Neural crest cell (in vitro differentiated cells): ENCODE data around the gene ROBO1. TPM values are rescaled to one million over a fixed set of nuclear protein-coding genes. Genes with fewer than 3 reads are reported as not detected.

Experiments used
- DNase-seq: peaks from one replicate; pipeline ENCODE4 v3.0.0; 2021; ENCODE audit warnings: low read depth, mixed read lengths, low spot score
- H3K27ac Mint-ChIP-seq: one replicate; pipeline ENCODE4 v1.8.0; 2021; ENCODE audit warnings: mild to moderate bottlenecking, mixed read lengths; ENCODE audit not compliant: unreplicated experiment
- H3K27me3 Mint-ChIP-seq: 2 replicates; pipeline ENCODE4 v1.8.0; 2021; ENCODE audit warnings: low read depth, mild to moderate bottlenecking, mixed read lengths
- H3K36me3 Mint-ChIP-seq: 2 replicates; pipeline ENCODE4 v1.8.0; 2021; ENCODE audit warnings: low read depth, mild to moderate bottlenecking, mixed read lengths
- H3K4me1 Mint-ChIP-seq: 2 replicates; pipeline ENCODE4 v1.8.0; 2021; ENCODE audit warnings: mixed read lengths
- H3K4me3 Mint-ChIP-seq: one replicate; pipeline ENCODE4 v1.8.0; 2021; ENCODE audit warnings: mild to moderate bottlenecking, mixed read lengths
- H3K9me3 Mint-ChIP-seq: 2 replicates; pipeline ENCODE4 v1.8.0; 2021; ENCODE audit warnings: mixed read lengths
- CTCF ChIP-seq: fragments of 200-600 bp; sonication (generic); conservative IDR thresholded peaks from 2 replicates; pipeline ENCODE4 v1.5.0; 2021; ENCODE audit warnings: antibody characterized with exemption, mild to moderate bottlenecking
- total RNA-seq: library from RNA; stranded (reverse); gene quantifications from 2 replicates; pipeline ENCODE4 v1.2.1, GENCODE V29; 2021

Gene ROBO1
- total RNA-seq, 1 donor from 2014 or later: 88.7 TPM

DNA sequence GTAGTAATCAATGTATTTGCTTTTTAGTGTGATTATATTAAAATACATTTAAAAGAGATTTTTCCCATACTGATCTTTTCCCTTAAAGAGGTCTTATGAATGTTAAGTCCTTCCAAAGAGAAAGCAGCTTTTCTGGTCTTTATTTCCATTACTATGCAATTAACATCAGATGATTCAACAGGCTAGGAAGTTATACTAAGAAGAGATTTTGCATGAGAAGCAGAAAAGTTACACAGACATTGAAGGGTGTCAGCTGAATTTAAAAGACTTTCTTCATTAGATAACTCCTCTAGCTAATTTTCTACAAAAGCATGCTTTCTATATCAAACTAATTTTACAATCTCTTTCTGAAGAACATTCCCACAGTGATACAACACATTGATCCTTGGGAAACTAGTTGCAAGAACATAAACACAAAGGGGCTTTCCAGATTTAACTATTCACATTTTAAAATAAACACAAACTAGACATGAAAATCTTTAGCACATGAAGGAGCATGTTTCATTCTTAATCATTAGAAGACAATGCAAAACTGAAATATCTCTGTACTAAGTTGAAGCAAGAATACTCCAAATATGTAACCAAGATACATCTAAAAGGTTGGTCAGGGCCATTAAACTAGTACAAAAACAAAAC lies 965.8 kb downstream of the ROBO1 start:
- no peak for DNase-seq
- Mint-ChIP-seq H3K27me3 (no peaks in the 10 kb centered on the region), H3K4me3 (no peak overlapping the region), H3K27ac (no peak overlapping the region), H3K4me1 (peaks cover 32% of the 10 kb centered on the region), H3K9me3 (peaks cover 10% of the 10 kb centered on the region), H3K36me3 (peaks cover 2% of the 10 kb centered on the region)
- TF ChIP-seq CTCF: no peak

DNA sequence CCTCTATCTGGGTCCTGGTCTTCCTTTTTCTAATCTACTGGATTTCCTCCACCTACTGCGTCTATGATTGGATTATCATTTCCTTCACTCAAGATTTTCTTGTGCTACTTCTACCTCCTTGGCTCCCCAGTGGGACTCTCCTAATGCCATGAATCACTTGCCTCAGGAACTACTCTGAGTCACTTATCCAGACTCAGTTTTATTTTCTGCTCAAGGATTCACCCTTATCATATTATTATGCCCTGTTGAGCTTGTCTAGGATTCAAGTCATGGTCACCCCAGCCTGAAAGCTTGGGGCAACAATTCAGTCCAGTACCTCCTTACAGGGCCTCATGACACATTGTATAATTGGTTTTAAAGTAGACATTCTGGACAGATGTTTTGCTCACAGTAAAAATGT lies 968.1 kb downstream of the ROBO1 start:
- H3K27ac Mint-ChIP-seq: no peak overlapping the region
- H3K4me1 Mint-ChIP-seq: peaks cover 32% of the 10 kb centered on the region
- no peaks in the 10 kb centered on the region for H3K27me3 Mint-ChIP-seq
- no peak for DNase-seq
- no peak overlapping the region for H3K4me3 Mint-ChIP-seq
- TF ChIP-seq CTCF: no peak
- H3K9me3 Mint-ChIP-seq: peaks cover 7% of the 10 kb centered on the region
- peaks cover 2% of the 10 kb centered on the region for H3K36me3 Mint-ChIP-seq

DNA sequence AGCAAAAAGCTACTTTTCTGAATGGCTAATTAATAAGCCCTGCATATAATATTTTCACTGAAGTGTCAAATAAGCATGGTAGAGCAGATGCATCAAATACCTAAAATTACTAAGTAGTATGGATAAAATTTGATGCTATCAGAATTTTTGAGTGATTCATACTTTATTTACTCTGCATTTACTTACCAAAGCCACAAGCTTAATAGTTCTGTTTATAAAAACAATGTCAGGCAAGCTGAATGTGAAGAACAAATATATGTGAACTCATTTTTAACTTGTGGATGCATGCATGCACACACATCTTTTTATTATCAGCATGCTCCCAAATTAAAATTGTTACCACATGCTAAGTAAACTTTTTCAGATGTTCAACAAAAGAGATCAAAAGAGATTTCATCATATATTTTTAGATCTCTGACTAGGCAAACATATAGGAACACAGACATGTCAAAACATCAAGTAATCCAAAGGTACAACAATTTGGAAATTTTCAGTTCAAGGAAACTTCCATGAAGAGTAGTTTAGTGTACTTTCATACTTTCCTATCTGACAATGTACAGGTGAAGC lies 969.4 kb downstream of the ROBO1 start:
- Mint-ChIP-seq H3K9me3 (peaks cover 7% of the 10 kb centered on the region), H3K4me1 (peaks cover 19% of the 10 kb centered on the region), H3K4me3 (no peak overlapping the region), H3K27me3 (no peaks in the 10 kb centered on the region), H3K36me3 (peaks cover 2% of the 10 kb centered on the region), H3K27ac (no peak overlapping the region)
- DNase-seq: no peak
- TF ChIP-seq CTCF: no peak

DNA sequence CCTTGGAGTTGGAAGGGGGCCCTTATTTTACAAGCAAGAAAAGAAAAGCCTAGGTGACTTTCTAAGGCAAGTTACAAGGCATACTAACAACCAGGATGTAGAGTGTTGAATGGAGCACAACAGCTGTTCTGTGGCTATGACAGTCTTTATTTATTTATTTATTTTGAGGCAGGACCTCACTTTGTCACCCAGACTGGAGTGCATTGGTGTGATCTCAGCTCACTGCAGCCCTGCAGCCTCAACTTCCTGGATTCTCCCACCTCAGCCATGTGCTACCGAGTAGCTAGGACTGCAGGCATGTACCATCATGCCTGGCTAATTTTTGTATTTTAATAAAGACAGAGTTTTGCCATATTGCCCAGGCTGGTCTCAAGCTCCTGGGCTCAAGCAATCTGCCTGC lies 973.4 kb downstream of the ROBO1 start:
- no peak overlapping the region for H3K4me3 Mint-ChIP-seq
- H3K27me3 Mint-ChIP-seq: no peaks in the 10 kb centered on the region
- no peak for TF ChIP-seq CTCF
- no peaks in the 10 kb centered on the region for H3K36me3 Mint-ChIP-seq
- H3K9me3 Mint-ChIP-seq: peaks cover 2% of the 10 kb centered on the region
- no peak for DNase-seq
- H3K4me1 Mint-ChIP-seq: peaks cover 8% of the 10 kb centered on the region
- no peak overlapping the region for H3K27ac Mint-ChIP-seq

DNA sequence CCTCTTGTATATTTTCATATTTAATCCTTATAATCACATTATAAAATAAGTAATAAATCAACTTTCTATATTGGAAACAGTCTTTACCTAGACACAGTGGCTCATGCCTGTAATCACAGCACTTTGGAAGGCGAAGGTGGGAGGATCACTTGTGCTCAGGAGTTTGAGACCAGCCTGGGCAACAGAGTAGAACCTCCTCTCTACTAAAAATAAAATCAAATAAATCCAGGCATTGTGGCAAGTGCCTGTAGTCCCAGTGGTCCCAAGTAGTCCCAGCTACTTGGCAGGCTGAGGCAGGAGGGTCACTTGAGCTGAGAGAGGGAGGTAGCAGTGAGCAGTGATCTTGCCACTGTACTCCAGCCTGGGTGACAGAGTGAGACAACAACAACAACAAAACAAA lies 975.1 kb downstream of the ROBO1 start:
- peaks cover 8% of the 10 kb centered on the region for H3K4me1 Mint-ChIP-seq
- no peak for DNase-seq
- H3K27ac Mint-ChIP-seq: no peak overlapping the region
- peaks cover 3% of the 10 kb centered on the region for H3K9me3 Mint-ChIP-seq
- no peak overlapping the region for H3K4me3 Mint-ChIP-seq
- no peaks in the 10 kb centered on the region for H3K27me3 Mint-ChIP-seq
- no peaks in the 10 kb centered on the region for H3K36me3 Mint-ChIP-seq
- no peak for TF ChIP-seq CTCF
